HepG2 (cell line): ENCODE measurements around the gene TTN. TPM values are rescaled to one million over a fixed set of nuclear protein-coding genes. Genes with fewer than 3 reads are reported as not detected.
A peak's percentile ranks its signal among the peaks of the same experiment; 100 is the strongest.

Experiments used
- AGO1 ChIP-seq: fragments of 200-400 bp; formaldehyde crosslinking; IDR thresholded peaks from 2 replicates; pipeline ENCODE4 v1.6.1; 2017; ENCODE audit warnings: mild to moderate bottlenecking, low read depth, low read length, moderate library complexity; ENCODE audit not compliant: poor library complexity, severe bottlenecking
- ARNT2 ChIP-seq: sonication (generic); formaldehyde crosslinking; IDR thresholded peaks from 2 replicates; pipeline ENCODE4 v1.8.0; 2022; ENCODE audit warnings: mild to moderate bottlenecking, low read depth, missing genetic modification reagents, moderate library complexity
- ARNTL ChIP-seq: sonication (generic); formaldehyde crosslinking; IDR thresholded peaks from 2 replicates; pipeline ENCODE4 v1.4.0; 2020; ENCODE audit warnings: mild to moderate bottlenecking, missing genetic modification reagents
- CCAR2 ChIP-seq: fragments of 200-400 bp; formaldehyde crosslinking; optimal IDR thresholded peaks from 2 replicates; pipeline ENCODE3; 2018; ENCODE audit warnings: low read depth, mild to moderate bottlenecking, low read length, moderate library complexity
- KDM5A ChIP-seq: fragments of 200-600 bp; sonication (generic); IDR thresholded peaks from 2 replicates; pipeline ENCODE4 v1.7.0; 2018; ENCODE audit warnings: antibody characterized with exemption, mild to moderate bottlenecking, low read length, borderline replicate concordance
- KLF13 ChIP-seq: sonication (generic); formaldehyde crosslinking; IDR thresholded peaks from 2 replicates; pipeline ENCODE4 v1.4.0; 2020; ENCODE audit warnings: mild to moderate bottlenecking, missing genetic modification reagents
- MEIS2 ChIP-seq: sonication (generic); formaldehyde crosslinking; IDR thresholded peaks from 2 replicates; pipeline ENCODE4 v1.9.0; 2021; ENCODE audit warnings: mild to moderate bottlenecking, missing genetic modification reagents
- NFE2 ChIP-seq: sonication (generic); formaldehyde crosslinking; IDR thresholded peaks from 2 replicates; pipeline ENCODE4 v1.4.0; 2020; ENCODE audit warnings: missing genetic modification reagents
- PAWR ChIP-seq: sonication (generic); formaldehyde crosslinking; IDR thresholded peaks from 2 replicates; pipeline ENCODE4 v1.4.0; 2020; ENCODE audit warnings: missing genetic modification reagents, mild to moderate bottlenecking, borderline replicate concordance
- PLSCR1 ChIP-seq: sonication (generic); formaldehyde crosslinking; IDR thresholded peaks from 2 replicates; pipeline ENCODE4 v1.5.0; 2020; ENCODE audit warnings: missing genetic modification reagents, mild to moderate bottlenecking, borderline replicate concordance
- TBX2 ChIP-seq: sonication (generic); formaldehyde crosslinking; IDR thresholded peaks from 2 replicates; pipeline ENCODE4 v1.5.0; 2020; ENCODE audit warnings: missing genetic modification reagents, mild to moderate bottlenecking, borderline replicate concordance
- ZBTB3 ChIP-seq: sonication (generic); formaldehyde crosslinking; IDR thresholded peaks from 2 replicates; pipeline ENCODE4 v1.4.0; 2020; ENCODE audit warnings: low read depth, mild to moderate bottlenecking, moderate library complexity, missing genetic modification reagents, borderline replicate concordance
- ZEB1 ChIP-seq: IDR thresholded peaks from 2 replicates; pipeline ENCODE4 v1.6.1; 2012; ENCODE audit warnings: mild to moderate bottlenecking, low read depth, inconsistent platforms; ENCODE audit not compliant: insufficient replicate concordance
- ZNF138 ChIP-seq: sonication (generic); formaldehyde crosslinking; IDR thresholded peaks from 2 replicates; pipeline ENCODE4 v1.5.0; 2020; ENCODE audit warnings: mild to moderate bottlenecking, low read depth, missing genetic modification reagents
- ZNF160 ChIP-seq: sonication (generic); formaldehyde crosslinking; IDR thresholded peaks from 2 replicates; pipeline ENCODE4 v1.8.0; 2022; ENCODE audit warnings: mild to moderate bottlenecking, inconsistent platforms, missing genetic modification reagents
- ZNF251 ChIP-seq: sonication (generic); formaldehyde crosslinking; IDR thresholded peaks from 2 replicates; pipeline ENCODE4 v1.9.0; 2021; ENCODE audit warnings: mild to moderate bottlenecking, missing genetic modification reagents
- ZNF275 ChIP-seq: sonication (generic); formaldehyde crosslinking; IDR thresholded peaks from 2 replicates; pipeline ENCODE4 v1.8.0; 2022; ENCODE audit warnings: missing genetic modification reagents, mild to moderate bottlenecking, inconsistent platforms, borderline replicate concordance
- ZNF331 ChIP-seq: sonication (generic); formaldehyde crosslinking; IDR thresholded peaks from 2 replicates; pipeline ENCODE4 v1.4.0; 2020; ENCODE audit warnings: missing genetic modification reagents
- ZNF337 ChIP-seq: sonication (generic); formaldehyde crosslinking; IDR thresholded peaks from 2 replicates; pipeline ENCODE4 v1.5.1; 2020; ENCODE audit warnings: missing genetic modification reagents, low read depth, mild to moderate bottlenecking, borderline replicate concordance
- ZNF780A ChIP-seq: sonication (generic); formaldehyde crosslinking; IDR thresholded peaks from 2 replicates; pipeline ENCODE4 v1.8.0; 2022; ENCODE audit warnings: mild to moderate bottlenecking, missing genetic modification reagents, moderate library complexity
- ZSCAN30 ChIP-seq: sonication (generic); formaldehyde crosslinking; IDR thresholded peaks from 2 replicates; pipeline ENCODE4 v1.5.0; 2020; ENCODE audit warnings: mild to moderate bottlenecking, missing genetic modification reagents
- polyA plus RNA-seq, 8 experiments: library from polyadenylated mRNA; depleted of rRNA in 3 of 8; stranded (reverse) in 7 of 8; unstranded in 1 of 8; fragments of >200 nt; fragmentation: Illumina TruSeq in 4 of 8; extraction: Trizol in 4 of 8; gene quantifications; 2 replicates each; pipeline versions ENCODE4 v1.2.1 to v1.2.3, GENCODE V29; 2011 to 2016; ENCODE audit warnings: low read depth in 4 of 8, missing spikeins in 1 of 8, mixed read lengths in 1 of 8; ENCODE audit not compliant: insufficient read depth in 1 of 8
- total RNA-seq, 5 experiments: library from RNA; depleted of rRNA; stranded (reverse); fragments of >200 nt; fragmentation: Illumina TruSeq; extraction: Trizol; gene quantifications; 2 replicates each; pipeline ENCODE4 v1.2.3, GENCODE V29; 2016; ENCODE audit warnings: low read depth in 1 of 5
- TF ChIP-seq, protein P1 (sequence below): sonication (generic); formaldehyde crosslinking; IDR thresholded peaks from 2 replicates; pipeline ENCODE4 v1.8.0; 2022; ENCODE audit warnings: mild to moderate bottlenecking, missing genetic modification reagents
- TF ChIP-seq, protein P2 (sequence below): sonication (generic); formaldehyde crosslinking; IDR thresholded peaks from 2 replicates; pipeline ENCODE4 v1.4.0; 2020; ENCODE audit warnings: missing genetic modification reagents

TTN gene
- total and polyA plus RNA-seq, 2 of the 13 experiments (the other 11 are each of a cell fraction or from before 2014, with no cell fraction given) = under 0.01 TPM

GRCh38 chr2:178480227-178481181, 326.7 kb downstream of the TTN start, which contains the start of gene PLEKHA3 (continued):
- TF ChIP-seq, protein P1, sequence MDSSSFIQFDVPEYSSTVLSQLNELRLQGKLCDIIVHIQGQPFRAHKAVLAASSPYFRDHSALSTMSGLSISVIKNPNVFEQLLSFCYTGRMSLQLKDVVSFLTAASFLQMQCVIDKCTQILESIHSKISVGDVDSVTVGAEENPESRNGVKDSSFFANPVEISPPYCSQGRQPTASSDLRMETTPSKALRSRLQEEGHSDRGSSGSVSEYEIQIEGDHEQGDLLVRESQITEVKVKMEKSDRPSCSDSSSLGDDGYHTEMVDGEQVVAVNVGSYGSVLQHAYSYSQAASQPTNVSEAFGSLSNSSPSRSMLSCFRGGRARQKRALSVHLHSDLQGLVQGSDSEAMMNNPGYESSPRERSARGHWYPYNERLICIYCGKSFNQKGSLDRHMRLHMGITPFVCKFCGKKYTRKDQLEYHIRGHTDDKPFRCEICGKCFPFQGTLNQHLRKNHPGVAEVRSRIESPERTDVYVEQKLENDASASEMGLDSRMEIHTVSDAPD (CRISPR knock-in tag) = no peak
- TF ChIP-seq ZNF138 (CRISPR knock-in tag) = no peak
- TF ChIP-seq ARNTL = no peak
- no peak for TF ChIP-seq PAWR
- TF ChIP-seq ZNF337 (CRISPR knock-in tag) = no peak
- no peak for TF ChIP-seq PLSCR1 (CRISPR knock-in tag)
- peak; percentile 62; the same call in 1 of the 2 replicates for TF ChIP-seq TBX2 (CRISPR knock-in tag)
- TF ChIP-seq, protein P2, sequence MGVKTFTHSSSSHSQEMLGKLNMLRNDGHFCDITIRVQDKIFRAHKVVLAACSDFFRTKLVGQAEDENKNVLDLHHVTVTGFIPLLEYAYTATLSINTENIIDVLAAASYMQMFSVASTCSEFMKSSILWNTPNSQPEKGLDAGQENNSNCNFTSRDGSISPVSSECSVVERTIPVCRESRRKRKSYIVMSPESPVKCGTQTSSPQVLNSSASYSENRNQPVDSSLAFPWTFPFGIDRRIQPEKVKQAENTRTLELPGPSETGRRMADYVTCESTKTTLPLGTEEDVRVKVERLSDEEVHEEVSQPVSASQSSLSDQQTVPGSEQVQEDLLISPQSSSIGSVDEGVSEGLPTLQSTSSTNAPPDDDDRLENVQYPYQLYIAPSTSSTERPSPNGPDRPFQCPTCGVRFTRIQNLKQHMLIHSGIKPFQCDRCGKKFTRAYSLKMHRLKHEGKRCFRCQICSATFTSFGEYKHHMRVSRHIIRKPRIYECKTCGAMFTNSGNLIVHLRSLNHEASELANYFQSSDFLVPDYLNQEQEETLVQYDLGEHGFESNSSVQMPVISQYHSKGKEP (CRISPR knock-in tag) = no peak
- TF ChIP-seq ZNF275 (CRISPR knock-in tag) = peak; percentile 89; the same call in 1 of the 2 replicates
- TF ChIP-seq CCAR2 = no peak
- TF ChIP-seq KLF13 = no peak
- TF ChIP-seq ZNF251 = no peak
- peak; percentile 75; the same call in 1 of the 2 replicates for TF ChIP-seq ZNF331
- TF ChIP-seq MEIS2 (CRISPR knock-in tag) = peak; percentile 59; the same call in 1 of the 2 replicates
- no peak for TF ChIP-seq ZEB1
- peak; percentile 71; the same call in 1 of the 2 replicates for TF ChIP-seq ZNF160 (CRISPR knock-in tag)
- no peak for TF ChIP-seq ZNF780A (CRISPR knock-in tag)
- no peak for TF ChIP-seq ZBTB3
- peak; percentile 6; the same call in 1 of the 2 replicates for TF ChIP-seq KDM5A
- no peak for TF ChIP-seq AGO1
- peak; percentile 80 for TF ChIP-seq ARNT2 (CRISPR knock-in tag)
- TF ChIP-seq NFE2 (CRISPR knock-in tag) = no peak
- no peak for TF ChIP-seq ZSCAN30 (CRISPR knock-in tag)
